GM21737 (cell line): ENCODE data around the gene ARHGEF4.

Experiments used
- ATAC-seq: cut with Tn5 transposase; IDR thresholded peaks from one replicate; pipeline ENCODE4 v1.9.1; 2021; ENCODE audit warnings: mild to moderate bottlenecking, moderate library complexity; ENCODE audit not compliant: unreplicated experiment

The ARHGEF4 gene

GRCh38 chr2:130834091-130834930 lies 2.4 kb upstream of the ARHGEF4 start:
- no peak for ATAC-seq

DNA sequence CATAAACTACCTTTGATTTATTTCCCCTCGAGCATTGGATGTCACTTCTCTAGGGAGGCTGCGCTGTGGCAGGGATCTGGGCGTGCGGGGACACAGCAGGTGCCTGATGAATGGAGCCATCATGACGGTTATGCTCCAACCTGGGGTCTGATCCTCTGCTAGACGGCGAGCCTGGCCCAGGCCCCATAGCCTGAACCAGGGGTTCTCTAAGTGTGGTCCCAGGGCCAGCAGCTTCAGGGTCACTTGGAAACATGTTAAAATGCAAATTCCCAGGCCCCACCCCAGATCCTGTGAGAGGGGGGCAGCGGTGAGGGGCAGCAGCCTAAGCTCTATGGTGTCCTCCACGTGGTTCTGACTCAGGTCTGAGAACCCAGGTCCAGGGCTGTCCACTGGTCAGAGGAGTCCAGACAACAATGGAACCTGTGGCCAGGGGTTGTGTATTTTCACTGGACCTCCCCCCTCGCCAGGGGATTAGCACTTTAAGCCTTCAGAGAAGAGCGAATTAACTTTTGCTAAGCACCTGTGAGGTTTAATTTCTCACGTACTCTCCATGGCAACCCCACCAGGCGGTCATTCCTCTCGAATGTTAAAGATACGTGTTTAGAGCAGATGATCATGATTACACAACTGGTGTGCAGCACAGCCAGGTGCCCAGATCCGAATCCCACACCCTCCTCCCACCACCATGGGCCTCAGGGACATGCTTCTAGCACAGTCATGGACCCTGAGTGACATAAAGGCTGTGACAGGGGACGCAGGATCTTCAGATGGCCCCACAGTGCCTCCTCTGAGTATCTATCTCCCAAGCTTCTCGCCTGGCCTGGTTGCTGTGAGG lies 1.6 kb upstream of the ARHGEF4 start:
- no peak for ATAC-seq

GRCh38 chr2:130835766-130836015 lies 1.0 kb upstream of the ARHGEF4 start:
- no peak for ATAC-seq

GRCh38 chr2:130837175-130837810 lies 579 bp downstream of the ARHGEF4 start:
- ATAC-seq: no peak

DNA sequence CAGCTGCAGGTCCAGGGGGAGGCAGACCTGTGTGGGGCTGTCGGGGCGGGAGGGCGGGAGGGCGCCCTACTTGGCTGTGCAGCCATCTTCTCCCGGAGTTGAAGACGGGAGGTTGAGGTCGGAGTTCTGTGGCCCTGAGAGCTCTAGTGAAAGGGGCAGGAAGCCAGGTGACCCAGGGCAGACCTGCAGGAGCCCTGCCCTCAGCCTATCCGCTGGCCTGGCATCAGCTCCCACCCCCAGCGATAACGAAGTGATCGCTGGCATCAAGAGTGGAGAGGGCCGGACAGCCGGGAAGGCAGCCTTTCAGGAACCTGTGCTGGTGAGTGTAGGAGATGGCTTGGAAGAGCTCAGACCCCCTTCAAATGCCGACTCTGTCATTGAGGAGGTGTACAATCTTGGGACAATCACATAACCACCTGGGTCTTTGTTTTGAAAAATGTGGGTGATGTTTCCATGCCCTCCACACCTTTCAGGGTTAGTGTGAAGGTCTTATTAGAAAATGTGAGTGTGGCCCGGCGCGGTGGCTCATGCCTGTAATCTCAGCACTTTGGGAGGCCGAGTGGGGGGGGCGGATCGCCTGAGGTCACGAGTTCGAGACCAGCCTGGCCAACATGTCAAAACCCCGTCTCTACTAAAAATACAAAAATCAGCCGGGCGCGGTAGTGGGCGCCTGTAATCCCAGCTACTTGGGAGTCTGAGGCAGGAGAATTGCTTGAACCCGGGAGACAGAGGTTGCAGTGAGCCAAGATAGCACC lies 1.3 kb downstream of the ARHGEF4 start:
- no peak for ATAC-seq

GRCh38 chr2:130839011-130839780 lies 2.5 kb downstream of the ARHGEF4 start:
- ATAC-seq: no peak

- ATAC-seq: no peak
Measured at GRCh38 chr2:130840506-130840905, 3.8 kb downstream of the ARHGEF4 start.

DNA sequence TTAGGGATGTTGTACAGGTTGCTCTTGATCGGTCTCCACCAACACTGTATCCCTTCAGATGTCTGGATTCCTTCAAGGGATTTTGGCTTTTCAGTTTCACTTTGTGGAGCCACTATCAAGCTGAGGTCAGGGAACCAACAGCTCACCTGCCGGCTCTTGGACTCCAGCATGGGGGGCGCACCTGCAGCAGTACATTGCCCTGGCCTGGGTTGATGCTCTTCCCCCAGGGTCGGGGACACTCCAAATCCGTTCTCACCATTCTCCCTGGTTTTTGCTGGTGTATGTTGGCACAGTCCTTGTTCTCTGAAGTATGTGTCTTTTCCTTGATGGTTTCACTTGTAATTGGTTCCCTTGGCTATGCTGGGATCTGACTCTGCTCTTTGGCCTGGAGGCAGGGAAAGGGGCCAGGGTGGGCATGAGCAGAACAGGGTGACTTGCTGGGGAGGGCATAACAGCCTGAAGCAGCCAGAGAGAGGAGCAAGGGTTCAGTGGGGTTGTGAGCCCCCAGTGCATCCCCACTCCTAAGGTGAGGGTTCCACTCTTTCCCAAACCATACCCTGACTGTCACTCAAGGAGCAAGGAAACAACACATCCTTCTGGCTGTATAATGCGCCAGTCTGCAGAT lies 5.1 kb downstream of the ARHGEF4 start:
- ATAC-seq: no peak

DNA sequence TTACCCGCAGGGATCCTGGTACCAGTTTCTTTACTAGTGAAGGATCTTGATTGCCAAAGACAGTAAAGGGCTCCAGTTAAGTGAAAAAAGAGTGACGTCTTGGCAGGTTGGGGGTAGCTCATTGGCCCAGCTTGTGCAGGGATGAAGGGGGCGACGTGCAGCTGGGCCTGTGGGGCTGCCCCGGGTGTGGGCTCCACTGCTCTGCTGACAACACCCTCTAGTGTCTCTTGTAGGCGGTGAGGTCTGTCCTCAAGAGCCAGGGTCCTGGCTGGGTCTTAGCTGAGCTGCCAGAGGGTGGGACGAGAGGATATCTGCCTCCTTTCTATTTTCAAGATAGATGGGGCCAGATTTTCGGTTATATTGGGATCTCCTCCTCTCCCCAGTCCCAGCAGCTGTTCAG lies 6.1 kb downstream of the ARHGEF4 start:
- ATAC-seq: no peak

- ATAC-seq: no peak
Measured at GRCh38 chr2:130843321-130843985, 6.7 kb downstream of the ARHGEF4 start.

DNA sequence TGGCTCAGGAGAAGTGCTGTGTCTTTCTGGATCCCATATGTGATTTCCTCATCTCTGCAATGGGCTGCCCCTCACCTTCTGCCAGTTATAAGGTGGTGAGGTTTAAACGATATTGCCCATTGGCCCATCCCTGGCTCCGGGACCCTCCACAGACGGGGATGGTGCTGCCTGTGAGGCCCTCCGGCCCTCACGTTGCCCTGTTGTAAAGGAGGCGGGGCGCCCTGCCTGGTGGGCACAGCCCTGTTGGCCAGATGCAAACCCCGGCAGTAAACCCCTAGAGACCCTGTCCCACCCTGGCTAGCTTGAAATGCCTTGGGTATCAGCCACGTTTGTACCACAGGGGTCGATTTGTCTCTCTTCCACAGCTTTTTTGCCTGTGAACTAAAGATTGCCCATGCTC lies 7.4 kb downstream of the ARHGEF4 start:
- ATAC-seq: no peak

DNA sequence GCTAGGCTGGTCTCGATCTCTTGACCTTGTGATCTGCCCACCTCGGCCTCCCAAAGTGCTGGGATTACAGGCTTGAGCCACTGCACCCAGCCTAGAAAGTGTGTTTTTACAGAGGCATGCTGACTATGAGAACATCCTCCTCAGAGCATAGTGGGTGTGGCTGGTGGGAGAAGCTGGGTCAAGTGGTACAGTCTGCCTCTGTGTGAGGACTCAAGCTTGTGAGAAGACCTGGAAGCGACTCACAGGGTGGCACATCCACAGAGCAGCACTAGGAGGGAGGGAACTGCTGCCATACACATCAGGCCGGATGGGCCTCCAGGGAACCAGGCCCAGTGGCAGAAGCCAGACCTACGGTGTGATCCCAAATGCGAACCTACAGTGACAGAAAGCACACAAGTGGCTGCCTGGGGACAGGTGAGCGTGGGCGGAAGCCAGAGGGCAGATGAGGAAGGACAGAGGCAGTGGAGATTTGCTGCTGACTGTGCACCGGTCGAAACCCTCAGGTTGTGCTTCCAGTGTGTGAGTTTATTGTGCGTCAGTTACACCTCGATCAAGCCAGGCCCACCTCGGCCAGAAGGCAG lies 8.9 kb downstream of the ARHGEF4 start:
- ATAC-seq: no peak

GRCh38 chr2:130846233-130846632 lies 9.5 kb downstream of the ARHGEF4 start:
- ATAC-seq: no peak

DNA sequence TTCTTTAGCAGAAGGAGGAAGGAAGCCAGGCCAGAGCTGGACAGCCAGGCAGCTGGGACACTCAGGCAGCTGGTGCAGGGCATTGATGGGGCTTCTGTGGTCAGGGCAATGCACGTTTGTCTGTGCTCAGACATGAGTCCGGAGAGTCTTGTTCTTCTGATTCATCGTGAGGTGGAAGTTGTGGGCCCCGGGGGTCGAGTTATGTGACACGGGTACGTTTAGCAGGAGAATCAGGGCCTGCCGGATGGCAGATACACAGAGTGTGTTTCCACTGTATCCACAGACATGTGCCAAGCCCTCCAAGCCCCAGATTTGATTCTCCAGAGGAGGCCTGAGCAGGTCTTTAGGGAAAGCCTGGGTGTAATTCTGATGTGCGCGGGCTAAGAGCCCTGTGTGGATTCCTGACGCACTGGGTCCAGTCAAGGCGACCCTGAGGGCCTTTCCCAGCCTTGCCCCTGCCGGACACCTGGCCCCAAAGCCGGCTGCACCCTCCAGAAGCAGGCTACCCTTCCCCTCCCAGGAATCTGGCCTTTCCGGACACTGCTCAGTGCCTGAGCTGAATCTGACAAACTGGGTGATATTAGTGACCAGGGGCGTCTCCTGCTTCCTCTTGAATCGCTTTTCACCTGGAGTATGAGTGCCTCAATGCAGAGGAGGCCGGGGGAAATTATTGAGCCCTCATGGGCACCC lies 10.1 kb downstream of the ARHGEF4 start:
- no peak for ATAC-seq

- ATAC-seq: no peak
Measured at GRCh38 chr2:130847776-130848525, 11.2 kb downstream of the ARHGEF4 start.

GRCh38 chr2:130848526-130849210 lies 12.0 kb downstream of the ARHGEF4 start:
- no peak for ATAC-seq
